Fibroblast of the conjunctiva (primary cell): ENCODE measurements around the gene GNAT1.

ENCODE experiments used
- DNase-seq: peaks from one replicate; pipeline ENCODE4 v3.0.0-alpha.2; 2010; ENCODE audit warnings: low read depth

Gene GNAT1

GRCh38 chr3:50181985-50182384 is 9.4 kb upstream of the GNAT1 start:
- no peak for DNase-seq

DNA sequence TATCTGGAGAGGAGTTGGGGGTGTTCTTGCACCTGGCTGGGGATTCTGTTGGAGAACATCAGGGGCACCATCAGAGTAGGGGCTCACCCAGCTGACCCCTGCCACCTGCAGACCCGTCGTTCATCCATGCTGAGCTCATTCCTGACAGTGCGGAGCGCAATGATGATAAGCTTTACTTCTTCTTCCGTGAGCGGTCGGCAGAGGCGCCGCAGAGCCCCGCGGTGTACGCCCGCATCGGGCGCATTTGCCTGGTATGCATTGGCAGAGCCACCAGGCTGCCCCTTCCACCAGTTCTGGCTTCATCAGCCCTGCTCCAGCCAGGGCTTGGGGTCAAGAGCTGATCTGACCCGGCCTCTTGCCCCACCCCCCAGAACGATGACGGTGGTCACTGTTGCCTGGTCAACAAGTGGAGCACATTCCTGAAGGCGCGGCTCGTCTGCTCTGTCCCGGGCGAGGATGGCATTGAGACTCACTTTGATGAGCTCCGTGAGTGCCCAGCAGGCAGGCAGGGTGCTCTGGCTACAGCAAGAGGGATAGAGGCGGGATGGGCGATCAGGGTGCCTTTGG is 8.8 kb upstream of the GNAT1 start:
- DNase-seq, result no peak

DNA sequence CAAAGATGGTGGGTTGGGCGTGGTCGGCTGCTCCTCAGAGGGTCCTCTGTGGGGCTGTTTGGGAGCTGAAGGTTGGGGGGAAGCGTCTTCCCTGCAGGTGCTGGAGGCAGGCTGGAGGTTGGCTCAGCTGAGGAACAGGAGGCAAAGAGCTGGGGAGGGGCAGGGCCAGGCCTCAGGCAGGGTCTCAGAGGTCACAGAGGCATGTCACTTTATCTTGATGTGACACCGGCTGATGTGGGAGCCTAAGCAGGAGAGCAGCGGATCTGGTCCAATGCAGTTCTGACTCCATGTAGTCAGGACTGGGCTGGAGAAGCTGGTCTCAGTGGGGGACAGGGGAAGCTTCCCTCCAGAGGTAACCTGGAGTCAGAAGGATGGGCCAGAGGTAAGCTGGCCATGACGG is 7.7 kb upstream of the GNAT1 start:
- no peak for DNase-seq

- DNase-seq, result no peak
Observed at GRCh38 chr3:50184242-50184978, 7.0 kb upstream of the GNAT1 start.

DNA sequence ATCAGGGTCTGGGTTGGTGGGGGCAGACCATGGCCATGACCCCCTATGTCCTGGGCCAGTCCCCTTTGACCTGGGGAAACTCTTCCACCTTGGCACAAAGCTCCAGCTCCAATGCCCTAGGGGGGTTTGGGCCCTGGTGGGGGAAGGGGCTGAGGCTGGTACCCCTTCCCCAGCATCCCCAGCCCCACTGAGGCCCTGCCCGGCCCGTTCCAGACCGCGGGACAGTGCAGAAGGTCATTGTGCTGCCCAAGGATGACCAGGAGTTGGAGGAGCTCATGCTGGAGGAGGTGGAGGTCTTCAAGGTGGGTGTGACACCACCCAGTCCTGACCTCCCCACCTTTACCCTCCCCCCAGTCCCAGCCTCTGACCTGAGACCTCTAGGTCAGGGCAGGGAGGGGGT is 6.2 kb upstream of the GNAT1 start:
- DNase-seq, result no peak

DNA sequence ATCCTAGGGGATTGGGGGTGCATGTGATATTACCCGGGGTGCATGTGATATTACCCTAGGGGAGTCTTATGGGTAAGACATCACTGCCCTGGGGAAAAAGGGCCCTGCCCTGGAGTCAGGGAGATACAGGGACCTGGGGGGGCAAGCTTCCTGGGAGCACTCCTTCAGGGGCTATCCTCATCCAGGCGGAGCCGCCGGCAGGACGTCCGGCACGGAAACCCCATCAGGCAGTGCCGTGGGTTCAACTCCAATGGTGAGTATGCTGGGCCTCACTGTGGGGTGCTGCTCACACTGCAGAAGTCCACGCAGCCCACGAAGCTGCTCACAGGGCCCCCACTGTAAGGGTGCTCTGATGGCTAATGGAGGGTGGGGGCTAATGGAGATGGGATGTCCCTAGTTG is 5.3 kb upstream of the GNAT1 start:
- DNase-seq, result no peak

- no peak for DNase-seq
Observed at GRCh38 chr3:50187750-50188149, 3.7 kb upstream of the GNAT1 start.

DNA sequence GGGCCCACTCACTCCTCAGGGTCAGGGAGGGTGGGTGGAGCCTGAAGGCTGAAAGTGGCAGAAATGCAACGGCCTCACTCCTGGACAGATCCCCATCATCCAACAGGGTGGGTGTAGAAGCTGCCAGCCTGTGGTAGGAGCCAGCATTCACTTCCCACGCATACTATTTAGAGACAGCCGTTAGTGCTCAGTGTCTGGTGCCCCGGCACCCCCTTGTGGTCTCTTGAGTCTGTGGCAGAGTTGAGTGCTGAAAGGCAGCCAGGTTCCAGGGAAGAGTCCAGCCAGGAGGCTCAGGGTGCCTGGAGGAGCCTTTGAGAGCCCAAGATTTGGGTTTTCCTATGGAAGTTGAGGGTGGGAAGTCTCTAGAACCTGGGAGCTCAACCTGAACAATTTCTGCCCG is 2.1 kb upstream of the GNAT1 start:
- peak; percentile 81 for DNase-seq

- no peak for DNase-seq
Observed at GRCh38 chr3:50189989-50190388, 1.4 kb upstream of the GNAT1 start.

DNA sequence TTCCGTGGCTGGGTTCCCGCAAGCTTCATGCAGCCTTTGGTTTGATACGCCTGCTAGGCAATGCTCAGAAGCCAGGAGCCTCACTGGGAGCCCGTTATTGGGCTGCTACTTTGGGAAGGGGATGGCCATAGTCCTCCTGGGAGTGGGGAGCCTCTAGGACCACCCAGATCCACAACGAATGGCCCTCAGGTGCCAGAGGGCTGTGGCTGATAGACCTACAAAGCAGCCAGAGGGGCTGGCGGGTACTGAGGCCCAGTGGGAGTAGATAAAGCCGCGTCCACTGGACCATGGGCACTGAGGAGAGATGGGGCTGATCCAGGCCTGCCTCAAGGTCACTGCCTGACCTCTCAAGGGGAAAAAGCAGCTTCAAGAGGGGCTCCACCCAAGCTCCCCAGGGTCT is 714 bp downstream of the GNAT1 start:
- DNase-seq, result no peak

DNA sequence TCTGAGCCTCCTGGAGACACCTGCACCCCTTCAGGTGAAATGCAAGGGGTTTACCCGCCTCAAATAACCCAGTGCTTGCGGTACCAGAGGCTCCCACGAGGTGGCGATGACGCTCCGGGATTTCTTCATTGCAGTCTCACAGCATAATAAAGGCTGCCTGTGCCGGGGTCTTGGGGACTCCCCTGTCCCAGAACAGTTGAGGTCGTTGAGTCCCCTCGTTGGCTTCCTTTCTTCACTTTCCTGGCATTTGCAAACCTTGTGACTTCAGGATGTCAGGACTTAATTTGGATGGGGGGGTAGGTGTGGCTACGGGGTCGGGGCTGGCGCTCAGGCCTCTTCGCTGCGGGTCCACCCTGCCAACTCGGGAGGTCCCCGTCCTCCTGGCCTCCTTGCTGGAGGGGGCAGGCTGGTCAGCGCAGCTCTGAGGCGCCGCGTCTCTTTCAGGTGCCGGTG is 1.3 kb downstream of the GNAT1 start:
- DNase-seq, result no peak

DNA sequence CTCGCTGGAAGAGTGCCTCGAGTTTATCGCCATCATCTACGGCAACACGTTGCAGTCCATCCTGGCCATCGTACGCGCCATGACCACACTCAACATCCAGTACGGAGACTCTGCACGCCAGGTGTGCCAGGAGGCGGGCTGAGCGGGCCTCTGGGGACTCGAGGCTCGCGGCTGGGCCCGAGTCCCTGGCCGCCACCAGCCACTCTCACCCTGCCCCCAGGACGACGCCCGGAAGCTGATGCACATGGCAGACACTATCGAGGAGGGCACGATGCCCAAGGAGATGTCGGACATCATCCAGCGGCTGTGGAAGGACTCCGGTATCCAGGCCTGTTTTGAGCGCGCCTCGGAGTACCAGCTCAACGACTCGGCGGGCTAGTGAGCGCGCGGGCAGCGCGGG is 1.9 kb downstream of the GNAT1 start:
- no peak for DNase-seq

DNA sequence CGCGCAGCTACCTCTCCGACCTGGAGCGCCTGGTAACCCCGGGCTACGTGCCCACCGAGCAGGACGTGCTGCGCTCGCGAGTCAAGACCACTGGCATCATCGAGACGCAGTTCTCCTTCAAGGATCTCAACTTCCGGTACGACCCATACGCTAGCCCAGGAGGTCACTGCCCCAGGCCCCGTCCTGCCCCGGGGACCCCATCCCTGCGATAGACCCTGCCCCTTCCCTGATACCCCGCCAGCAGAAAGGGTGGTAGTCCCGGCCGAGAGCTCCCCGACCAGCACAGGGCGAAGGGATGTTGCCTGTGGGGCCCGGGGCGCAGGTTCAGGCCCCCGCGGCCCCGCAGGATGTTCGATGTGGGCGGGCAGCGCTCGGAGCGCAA is 2.3 kb downstream of the GNAT1 start:
- no peak for DNase-seq

- no peak for DNase-seq
Observed at GRCh38 chr3:50194128-50194902, 2.9 kb downstream of the GNAT1 start.

DNA sequence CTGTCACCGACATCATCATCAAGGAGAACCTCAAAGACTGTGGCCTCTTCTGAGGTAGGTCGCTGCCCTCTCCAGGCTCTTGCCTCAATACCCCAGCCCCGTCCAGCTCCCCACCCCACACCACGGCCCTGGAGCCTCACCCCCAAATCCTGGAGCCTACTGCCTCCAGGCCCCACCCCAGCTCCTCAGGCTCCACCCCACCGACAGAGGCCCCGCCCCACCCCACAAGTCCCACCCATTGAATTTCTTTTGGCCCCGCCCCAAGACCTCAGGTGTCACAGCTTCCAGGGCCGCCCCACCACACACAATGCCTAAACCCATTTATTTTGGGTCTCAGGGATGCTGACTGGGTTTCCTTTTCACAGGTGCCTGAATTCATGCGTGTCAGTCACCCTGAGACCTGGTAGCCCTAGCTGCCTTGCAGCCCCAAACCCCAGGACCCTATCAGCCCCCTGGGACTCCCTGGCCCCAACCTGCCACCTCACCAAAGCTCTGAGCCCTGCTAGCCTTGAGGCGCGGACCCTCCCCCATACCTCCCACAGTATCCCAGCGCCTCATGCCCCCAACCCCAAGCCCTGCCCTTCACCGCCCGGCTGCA is 3.6 kb downstream of the GNAT1 start:
- no peak for DNase-seq

DNA sequence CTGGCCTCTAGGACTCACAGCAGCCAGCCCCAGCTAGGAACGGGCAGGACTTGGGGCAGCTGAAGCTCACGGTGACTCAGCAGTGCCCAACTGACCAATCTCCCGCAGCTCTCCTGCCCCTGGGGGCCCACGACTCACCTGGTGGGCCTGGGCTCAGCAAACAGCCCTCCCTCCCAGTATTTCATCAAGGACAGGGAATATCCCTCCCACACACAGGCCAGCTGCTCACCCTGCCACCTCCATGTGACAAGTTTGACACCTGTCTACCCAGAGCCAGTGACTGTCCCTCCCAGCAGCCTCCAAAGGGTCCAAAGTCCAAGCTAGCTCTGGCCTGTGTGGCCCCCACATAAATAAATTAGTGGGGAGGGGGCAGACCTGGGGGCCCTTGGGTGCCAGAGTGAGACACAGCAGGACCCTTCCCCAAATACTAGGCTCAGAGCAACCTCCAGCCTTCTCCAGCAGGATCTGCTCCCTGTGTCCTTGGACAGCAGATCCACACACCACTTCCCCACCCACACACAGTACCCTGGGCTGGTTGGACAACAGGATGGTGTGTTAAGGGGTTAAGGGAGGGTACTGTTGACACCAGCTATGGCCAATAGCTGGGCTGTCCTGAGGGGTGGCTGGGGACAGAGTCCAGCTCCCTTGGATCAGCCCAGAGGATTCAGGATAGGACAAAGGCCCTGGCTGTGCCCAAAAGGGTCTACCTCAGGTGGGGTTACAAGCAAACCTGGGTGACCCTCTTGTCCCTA is 4.3 kb downstream of the GNAT1 start:
- DNase-seq, result no peak

DNA sequence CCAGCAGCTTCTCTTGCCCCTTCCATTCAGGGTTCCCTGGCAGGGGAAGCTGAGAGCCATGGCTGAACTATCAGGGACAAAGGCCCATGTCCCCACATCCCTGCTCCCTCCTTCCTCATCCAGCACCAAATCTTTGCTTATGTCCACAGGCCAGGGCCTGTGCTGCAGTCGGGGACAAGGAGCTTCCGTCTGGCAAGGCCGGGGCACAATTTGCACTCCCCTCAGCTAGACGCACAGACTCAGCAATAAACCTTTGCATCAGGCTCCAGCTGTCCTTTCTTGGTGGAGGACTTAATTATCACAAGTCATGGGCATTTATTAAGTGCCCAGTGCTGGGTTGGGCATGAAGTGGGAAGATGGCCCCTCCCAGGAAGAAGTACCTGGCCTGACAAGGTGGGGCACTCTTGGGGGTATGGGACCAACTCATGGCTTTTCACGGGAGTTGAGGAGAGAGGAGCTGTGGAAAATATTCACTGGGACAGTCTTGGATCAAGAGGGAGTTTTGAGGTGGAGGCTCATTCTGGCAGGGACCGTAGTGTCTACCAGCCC is 4.9 kb downstream of the GNAT1 start:
- no peak for DNase-seq

DNA sequence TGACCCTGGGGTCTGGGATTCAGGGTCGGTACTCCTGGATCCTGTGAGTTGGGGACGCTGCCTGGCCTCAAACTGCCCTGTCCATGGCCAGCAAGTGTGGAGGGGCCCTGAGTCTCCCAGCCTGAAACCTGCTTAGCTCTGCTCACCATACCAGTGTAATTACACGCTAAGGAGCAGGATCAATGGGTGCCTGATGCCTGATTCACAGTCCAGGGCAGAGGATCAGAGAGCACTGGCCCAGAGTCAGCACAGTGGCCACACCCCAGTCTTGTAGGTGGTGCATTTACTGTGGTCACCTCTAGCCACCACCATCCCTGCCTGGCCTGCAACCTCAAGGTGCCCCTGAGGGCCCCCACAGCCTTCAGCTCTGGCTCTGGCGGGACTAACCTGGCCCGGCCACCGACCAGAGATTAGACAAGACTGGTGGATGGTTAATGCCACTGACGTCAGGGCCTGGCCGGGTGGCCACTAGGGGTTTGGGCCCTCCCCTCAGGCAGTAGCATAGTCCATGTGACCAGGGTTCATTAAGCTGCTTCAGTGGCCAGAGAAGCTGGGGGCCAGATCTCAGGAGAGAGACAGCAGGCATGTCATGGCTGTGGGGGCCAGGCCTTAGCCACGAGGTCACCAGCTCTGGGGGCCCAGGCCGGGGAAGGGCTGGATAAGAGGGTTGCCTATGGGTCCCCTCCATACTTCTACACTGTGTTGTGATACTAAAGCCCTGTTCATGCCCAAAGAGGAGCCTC is 10.3 kb downstream of the GNAT1 start:
- DNase-seq, result no peak

GRCh38 chr3:50202353-50203112 is 11.1 kb downstream of the GNAT1 start:
- DNase-seq, result no peak

- DNase-seq, result no peak
Observed at GRCh38 chr3:50203113-50203808, 11.9 kb downstream of the GNAT1 start.
